Mammary epithelial cell (primary cell): ENCODE data around the gene KIF26A.

ENCODE experiments used
- CTCF ChIP-seq, 2 donors: IDR thresholded peaks in 1 of 2; conservative IDR thresholded peaks in 1 of 2; 2 replicates each; pipeline ENCODE4 v1.5.1; 2011 to 2012; ENCODE audit warnings: inconsistent platforms in 2 of 2, low read length in 2 of 2, mild to moderate bottlenecking in 2 of 2, control low read depth in 1 of 2, low read depth in 1 of 2; ENCODE audit not compliant: insufficient read depth in 1 of 2; ENCODE audit errors: extremely low read depth in 1 of 2
- EZH2 ChIP-seq: IDR thresholded peaks from 2 replicates; pipeline ENCODE4 v1.6.1; 2012; ENCODE audit warnings: low read length, inconsistent platforms, borderline replicate concordance

- TF ChIP-seq CTCF (conservative IDR thresholded peaks at IDR 0.05 in 1 of 2, IDR thresholded peaks at IDR 0.05 in 1 of 2; ENCODE audit: extremely low read depth in 1 of 2, insufficient read depth in 1 of 2, low read depth in 1 of 2, low read length in 2 of 2) (no peak), EZH2 (no peak)
Measured at GRCh38 chr14:104186575-104186974, 48.2 kb downstream of the KIF26A start.
